AG04450 (cell line): ENCODE measurements around the gene GARIN5B. TPM values are rescaled to one million over a fixed set of nuclear protein-coding genes. Genes with fewer than 3 reads are reported as not detected.

Experiments used
- CTCF ChIA-PET: fragments of 300-600, 350-600 bp; formaldehyde crosslinking; extraction: SDS; loops from one replicate; lab custom pipeline; 2022; ENCODE audit warnings: antibody characterized with exemption, inconsistent platforms; lab: Charles Lee
- POLR2A ChIA-PET: fragments of 350-600 bp; formaldehyde crosslinking; extraction: SDS; loops from one replicate; lab custom pipeline; 2021; ENCODE audit warnings: antibody characterized with exemption, inconsistent platforms; lab: Yijun Ruan, JAX
- DNase-seq: peaks from one replicate; pipeline ENCODE4 v3.0.0-alpha.2; 2011; ENCODE audit warnings: low read depth, low spot score
- H3K27ac ChIP-seq: one replicate; pipeline ENCODE4 v1.5.1; 2012; ENCODE audit warnings: low read depth, low read length, control low read depth
- H3K27me3 ChIP-seq: one replicate; pipeline ENCODE4 v1.6.0; 2012; ENCODE audit warnings: low read length; ENCODE audit not compliant: control insufficient read depth, insufficient read depth
- H3K4me3 ChIP-seq: 2 replicates; pipeline ENCODE4 v1.5.1; 2011; ENCODE audit warnings: mild to moderate bottlenecking, low read depth, low read length, control low read depth
- H3K9me3 ChIP-seq: 2 replicates; pipeline ENCODE4 v1.5.1; 2012; ENCODE audit warnings: low read length; ENCODE audit not compliant: control insufficient read depth, insufficient read depth
- polyA plus RNA-seq: library from polyadenylated mRNA; depleted of rRNA; stranded (reverse); fragments of >200 nt; gene quantifications from 2 replicates; pipeline ENCODE4 v1.2.3, GENCODE V29; 2011
- TF ChIP-seq, protein P1 (sequence below): IDR thresholded peaks from 2 replicates; pipeline ENCODE4 v1.5.1; 2011; ENCODE audit warnings: low read depth, low read length, control low read depth, inconsistent platforms

Gene GARIN5B
- polyA plus RNA-seq, 1 experiment: not detected

DNA sequence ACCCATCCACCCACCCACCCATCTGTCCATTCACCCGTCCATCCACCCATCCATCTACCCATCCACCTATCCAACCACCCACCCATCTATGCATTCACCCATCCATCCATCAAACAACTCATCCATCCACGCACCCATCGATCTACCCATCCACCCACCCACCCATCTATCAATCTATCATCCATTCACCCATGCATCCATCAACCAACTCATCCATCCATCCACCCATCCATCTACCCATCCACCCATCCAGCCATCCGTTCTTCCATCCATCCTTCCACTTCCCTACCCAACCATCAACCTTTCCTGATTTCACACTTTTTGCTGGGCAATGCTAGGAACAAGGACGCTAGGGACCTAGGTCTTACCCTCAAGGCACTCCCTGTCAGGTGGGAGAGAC is 19.0 kb upstream of the GARIN5B start:
- ChIA-PET POLR2A (no interaction called here), CTCF (no interaction called here)
- Histone ChIP-seq H3K27me3 (no peaks in the 10 kb centered on the region), H3K27ac (no peak overlapping the region), H3K4me3 (no peak overlapping the region), H3K9me3 (peaks cover 4% of the 10 kb centered on the region; the same call in 1 of the 2 replicates)
- TF ChIP-seq, protein P1, sequence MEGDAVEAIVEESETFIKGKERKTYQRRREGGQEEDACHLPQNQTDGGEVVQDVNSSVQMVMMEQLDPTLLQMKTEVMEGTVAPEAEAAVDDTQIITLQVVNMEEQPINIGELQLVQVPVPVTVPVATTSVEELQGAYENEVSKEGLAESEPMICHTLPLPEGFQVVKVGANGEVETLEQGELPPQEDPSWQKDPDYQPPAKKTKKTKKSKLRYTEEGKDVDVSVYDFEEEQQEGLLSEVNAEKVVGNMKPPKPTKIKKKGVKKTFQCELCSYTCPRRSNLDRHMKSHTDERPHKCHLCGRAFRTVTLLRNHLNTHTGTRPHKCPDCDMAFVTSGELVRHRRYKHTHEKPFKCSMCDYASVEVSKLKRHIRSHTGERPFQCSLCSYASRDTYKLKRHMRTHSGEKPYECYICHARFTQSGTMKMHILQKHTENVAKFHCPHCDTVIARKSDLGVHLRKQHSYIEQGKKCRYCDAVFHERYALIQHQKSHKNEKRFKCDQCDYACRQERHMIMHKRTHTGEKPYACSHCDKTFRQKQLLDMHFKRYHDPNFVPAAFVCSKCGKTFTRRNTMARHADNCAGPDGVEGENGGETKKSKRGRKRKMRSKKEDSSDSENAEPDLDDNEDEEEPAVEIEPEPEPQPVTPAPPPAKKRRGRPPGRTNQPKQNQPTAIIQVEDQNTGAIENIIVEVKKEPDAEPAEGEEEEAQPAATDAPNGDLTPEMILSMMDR: no peak
- no peak for DNase-seq

GRCh38 chr19:55379174-55379573 is 16.1 kb upstream of the GARIN5B start:
- CTCF ChIA-PET: no interaction called here
- no peaks in the 10 kb centered on the region; the same call in 1 of the 2 replicates for H3K9me3 ChIP-seq
- TF ChIP-seq, protein P1: no peak
- H3K27me3 ChIP-seq: no peaks in the 10 kb centered on the region
- H3K27ac ChIP-seq: no peak overlapping the region
- DNase-seq: no peak
- no peak overlapping the region for H3K4me3 ChIP-seq
- POLR2A ChIA-PET: no interaction called here

GRCh38 chr19:55377356-55378131 is 14.5 kb upstream of the GARIN5B start:
- Histone ChIP-seq H3K27me3 (no peaks in the 10 kb centered on the region), H3K9me3 (no peaks in the 10 kb centered on the region; the same call in 1 of the 2 replicates), H3K4me3 (no peak overlapping the region), H3K27ac (no peak overlapping the region)
- ChIA-PET POLR2A (no interaction called here), CTCF (no interaction called here)
- no peak for DNase-seq
- TF ChIP-seq, protein P1: no peak

DNA sequence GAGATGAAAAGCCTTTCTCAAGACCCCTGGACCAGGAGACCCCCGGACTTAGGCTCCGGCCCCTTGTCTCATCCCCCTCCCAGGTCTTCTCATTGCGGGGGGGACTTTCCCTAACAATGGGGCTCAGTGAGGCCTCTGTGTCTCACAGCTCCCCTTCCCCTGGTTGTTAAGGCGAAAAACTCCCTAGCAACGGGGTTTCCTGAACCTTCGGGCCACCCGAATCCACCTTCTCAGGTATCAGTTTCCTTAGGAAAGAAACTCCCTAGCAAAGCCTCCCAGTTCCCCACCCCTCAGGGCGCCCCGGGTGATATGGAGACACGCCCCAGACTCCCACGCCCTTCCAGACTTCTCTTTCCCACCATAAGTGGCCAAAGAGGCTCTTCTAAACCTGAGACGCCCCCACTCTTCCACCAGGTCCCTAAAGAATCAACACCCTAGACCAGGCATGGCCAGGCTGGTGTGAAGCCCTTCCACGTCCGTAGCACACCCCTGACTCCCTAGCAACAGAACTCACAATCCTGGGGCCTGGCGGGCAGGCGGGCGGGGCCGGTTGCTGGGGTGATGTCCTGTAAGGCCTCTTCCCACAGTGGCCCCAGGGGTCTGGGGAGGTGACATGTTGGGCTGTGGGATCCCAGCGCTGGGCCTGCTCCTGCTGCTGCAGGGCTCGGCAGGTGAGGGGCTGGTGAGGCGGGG is 13.3 kb upstream of the GARIN5B start, which contains the start of gene TMEM190:
Gene TMEM190 (plus strand): TSS at position 586 of the 693 bp plus-strand sequence. CDS start 28 bp downstream, at position 614.
- POLR2A ChIA-PET: no interaction called here
- H3K27me3 ChIP-seq: no peaks in the 10 kb centered on the region

More for the DNA sequence above, 13.3 kb upstream of the GARIN5B start, which contains the start of gene TMEM190:
- TF ChIP-seq, protein P1: no peak
- H3K27ac ChIP-seq: no peak within 1 kb of the TSS
- DNase-seq: no peak
- CTCF ChIA-PET: interaction anchor here (1.4 kb wide), 1 partner anchor 91 kb away, joined by 4 read pairs; no protein-coding TSS in a partner anchor
- H3K9me3 ChIP-seq: no peaks in the 10 kb centered on the region; the same call in 1 of the 2 replicates
- H3K4me3 ChIP-seq: no peak within 1 kb of the TSS
